Epithelial cell of esophagus (primary cell): ENCODE results near the gene LTBP1.

Source experiments
- DNase-seq: peaks from one replicate; pipeline ENCODE4 v3.0.0; 2010; ENCODE audit warnings: low read depth
- H3K4me3 ChIP-seq: 2 replicates; pipeline ENCODE4 v1.5.1; 2011; ENCODE audit warnings: mild to moderate bottlenecking, low read length, control low read depth
- CTCF ChIP-seq: IDR thresholded peaks from 2 replicates; pipeline ENCODE4 v1.5.1; 2011; ENCODE audit warnings: low read depth, mild to moderate bottlenecking, low read length, control low read depth, inconsistent platforms; ENCODE audit not compliant: insufficient read depth; ENCODE audit errors: missing control alignments

Gene LTBP1

GRCh38 chr2:33442528-33443079 lies 495.9 kb downstream of the LTBP1 start:
- no peak overlapping the region for H3K4me3 ChIP-seq
- no peak for DNase-seq
- no peak for TF ChIP-seq CTCF

- no peak for DNase-seq
- no peak for TF ChIP-seq CTCF
- H3K4me3 ChIP-seq, result no peak overlapping the region
Measured at GRCh38 chr2:33443274-33443829, 496.6 kb downstream of the LTBP1 start.

GRCh38 chr2:33444967-33445366 lies 498.2 kb downstream of the LTBP1 start:
- TF ChIP-seq CTCF, result no peak
- no peak for DNase-seq
- no peak overlapping the region for H3K4me3 ChIP-seq

GRCh38 chr2:33448220-33448899 lies 501.6 kb downstream of the LTBP1 start:
- TF ChIP-seq CTCF, result no peak
- no peak overlapping the region for H3K4me3 ChIP-seq
- DNase-seq, result no peak
